C4-2B (cell line): ENCODE results near the gene KCNJ18.
"Not testable (repeated sequence)": the region's sequence is repeated elsewhere in the genome, so short reads cannot be mapped to it uniquely, and the experiment has no call there.

Source experiments
- CTCF ChIP-seq: fragments of 450-650 bp; conservative IDR thresholded peaks from 2 replicates; pipeline ENCODE4 v1.5.1; 2017; ENCODE audit warnings: mild to moderate bottlenecking
- ZFX ChIP-seq: fragments of 450-650 bp; IDR thresholded peaks from 2 replicates; pipeline ENCODE4 v1.6.1; 2017

GRCh38 chr17:21659635-21660034, 32.7 kb upstream of the KCNJ18 start:
- not testable (repeated sequence) for TF ChIP-seq CTCF, ZFX
